Effector memory CD8-positive, alpha-beta T cell (primary cell): ENCODE measurements around the gene KEL.

ENCODE experiments used
- ATAC-seq: fragments of 150-1000 bp; cut with Tn5 transposase; replicated peaks from 2 replicates; pipeline ENCODE4 v1.10.0; 2021; ENCODE audit warnings: mild to moderate bottlenecking, moderate library complexity
- DNase-seq, 3 experiments: peaks; one replicate each; pipeline ENCODE4 v3.0.0; 2021
- H3K27ac Mint-ChIP-seq, 2 donors: one replicate each; pipeline ENCODE4 v1.8.0; 2022; ENCODE audit warnings: mild to moderate bottlenecking in 2 of 2, mixed read lengths in 2 of 2, moderate library complexity in 2 of 2
- H3K27me3 Mint-ChIP-seq, 2 donors: one replicate each; pipeline ENCODE4 v1.8.0; 2022; ENCODE audit warnings: mixed read lengths in 2 of 2
- H3K36me3 Mint-ChIP-seq: one replicate; pipeline ENCODE4 v1.8.0; 2022; ENCODE audit warnings: mild to moderate bottlenecking, moderate library complexity, mixed read lengths; ENCODE audit not compliant: insufficient read depth
- H3K4me1 Mint-ChIP-seq, 2 donors: one replicate each; pipeline ENCODE4 v1.8.0; 2022; ENCODE audit warnings: low read depth in 2 of 2, mixed read lengths in 2 of 2
- H3K4me3 Mint-ChIP-seq, 2 donors: one replicate each; pipeline ENCODE4 v1.8.0; 2022; ENCODE audit warnings: mild to moderate bottlenecking in 2 of 2, mixed read lengths in 2 of 2, moderate library complexity in 2 of 2
- H3K9me3 Mint-ChIP-seq, 2 donors: one replicate each; pipeline ENCODE4 v1.8.0; 2022; ENCODE audit warnings: mixed read lengths in 2 of 2

The KEL gene

DNA sequence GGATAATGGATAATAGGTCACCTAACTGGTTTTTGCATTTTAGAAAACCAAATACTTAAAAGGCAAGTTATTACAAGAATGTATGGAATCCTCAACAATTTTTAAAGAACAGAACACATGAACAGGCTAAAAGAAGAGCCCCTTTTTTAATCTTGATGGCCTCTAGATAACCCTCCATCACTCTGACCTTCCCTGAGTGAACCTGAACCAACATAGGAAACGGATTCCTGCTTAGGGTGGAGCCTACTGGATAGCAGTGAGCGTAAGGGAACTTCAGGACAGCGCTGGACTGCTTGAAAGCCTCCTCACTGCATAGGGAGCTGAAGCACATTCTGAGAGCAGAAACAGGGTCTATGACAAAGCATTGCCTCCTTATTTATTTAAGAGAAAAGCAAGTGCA is 49.1 kb downstream of the KEL start:
- no peaks in the 10 kb centered on the region for H3K36me3 Mint-ChIP-seq
- DNase-seq = no peak
- no peak for ATAC-seq
- H3K9me3 Mint-ChIP-seq = no peaks in the 10 kb centered on the region
- H3K27ac Mint-ChIP-seq = no peak overlapping the region
- no peak overlapping the region for H3K4me3 Mint-ChIP-seq
- H3K27me3 Mint-ChIP-seq = peaks cover 62 to 84% of the 10 kb centered on the region in 2 donors
- H3K4me1 Mint-ChIP-seq = no peaks in the 10 kb centered on the region

DNA sequence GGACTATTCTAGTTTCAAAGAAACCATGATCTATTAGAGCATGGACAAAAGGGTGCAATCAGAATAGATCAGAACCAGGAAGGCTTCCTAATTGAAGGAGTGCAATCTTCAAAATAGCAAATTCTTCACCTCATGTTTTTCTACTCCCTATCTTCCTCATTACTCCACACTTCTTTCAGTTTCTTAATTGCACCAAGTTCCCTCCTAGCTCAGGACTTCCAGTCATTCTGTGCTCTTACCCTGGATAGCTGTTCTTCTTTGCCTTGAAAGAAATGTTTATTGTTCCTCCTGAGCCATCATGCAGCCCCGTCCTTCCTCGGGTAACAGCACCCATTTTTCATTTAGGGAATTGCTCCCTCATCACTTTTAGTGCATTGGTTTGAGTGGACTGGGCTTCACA is 51.7 kb downstream of the KEL start:
- Mint-ChIP-seq H3K4me1 (no peaks in the 10 kb centered on the region), H3K27ac (no peak overlapping the region), H3K9me3 (no peaks in the 10 kb centered on the region), H3K27me3 (peaks cover 69 to 91% of the 10 kb centered on the region in 2 donors), H3K4me3 (no peak overlapping the region), H3K36me3 (no peaks in the 10 kb centered on the region)
- no peak for DNase-seq
- ATAC-seq = no peak

DNA sequence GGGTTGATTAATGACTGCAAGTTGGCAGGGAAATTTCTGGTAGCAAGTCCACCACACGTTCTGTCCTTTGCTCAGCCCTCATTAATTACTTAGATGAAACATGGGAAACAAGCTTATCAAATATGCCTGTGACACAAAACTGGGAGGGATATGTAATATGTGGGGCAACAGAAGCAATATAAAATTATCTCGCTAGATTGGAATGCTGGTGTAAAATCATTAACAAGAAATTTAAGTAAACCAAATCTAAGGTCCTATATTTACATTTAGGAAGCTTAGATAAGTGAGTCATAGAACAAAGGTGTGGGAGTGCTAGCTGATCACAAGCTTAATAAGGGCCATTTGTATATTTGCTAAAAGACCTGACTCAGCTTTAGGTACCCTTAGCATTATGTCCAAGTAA is 52.1 kb downstream of the KEL start:
- H3K36me3 Mint-ChIP-seq = no peaks in the 10 kb centered on the region
- no peaks in the 10 kb centered on the region for H3K9me3 Mint-ChIP-seq
- H3K4me3 Mint-ChIP-seq = no peak overlapping the region
- no peak for DNase-seq
- H3K27me3 Mint-ChIP-seq = peaks cover 69 to 87% of the 10 kb centered on the region in 2 donors
- no peaks in the 10 kb centered on the region for H3K4me1 Mint-ChIP-seq
- no peak overlapping the region for H3K27ac Mint-ChIP-seq
- no peak for ATAC-seq

DNA sequence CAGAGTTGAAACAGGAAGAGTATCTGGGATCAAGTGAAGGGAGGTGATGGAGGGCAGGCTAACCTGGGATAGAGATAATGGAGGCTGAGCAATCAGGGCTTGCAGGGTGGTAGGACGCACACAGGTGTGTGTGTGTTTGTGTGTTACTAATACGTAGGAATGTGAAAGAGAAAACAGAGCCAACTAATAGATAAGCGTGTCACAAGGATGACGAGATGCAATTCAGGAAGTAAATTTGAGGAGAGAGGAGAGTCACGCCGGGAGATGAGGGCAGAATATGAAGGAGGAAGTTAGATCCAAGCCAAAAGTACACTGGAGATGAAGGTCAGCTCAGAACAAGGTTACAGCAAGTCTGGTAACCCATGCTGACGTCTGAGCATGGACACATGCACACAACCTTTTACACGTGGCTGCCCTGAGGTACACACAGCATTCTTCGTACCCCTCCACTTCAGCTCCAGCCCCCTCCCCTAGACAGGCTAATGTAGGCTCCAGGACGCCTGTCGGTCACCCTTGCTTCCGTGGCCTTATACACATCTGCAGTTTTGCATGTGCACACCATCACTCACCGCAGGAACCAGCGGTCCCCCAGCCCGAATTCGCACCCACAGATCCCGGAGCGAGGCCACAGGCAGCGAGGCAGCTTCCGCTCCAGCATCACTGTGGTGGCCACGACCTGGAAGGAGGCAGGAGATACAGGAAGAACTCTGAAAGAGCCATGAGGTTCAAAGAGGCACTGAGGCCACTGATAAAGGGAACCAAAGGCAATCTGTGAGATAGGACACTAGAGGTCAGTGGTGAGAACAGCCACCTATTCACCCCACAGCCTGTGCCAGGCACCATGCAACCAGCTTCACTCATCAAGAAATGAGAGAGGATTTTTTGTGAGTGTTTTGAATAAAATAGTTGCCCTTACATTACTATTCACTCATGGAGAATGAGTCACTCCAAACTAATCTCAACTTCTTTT is 53.0 kb downstream of the KEL start:
- Mint-ChIP-seq H3K4me1 (no peaks in the 10 kb centered on the region), H3K27ac (no peak overlapping the region), H3K4me3 (no peak overlapping the region), H3K27me3 (peaks cover 65 to 78% of the 10 kb centered on the region in 2 donors), H3K36me3 (peaks cover 2% of the 10 kb centered on the region), H3K9me3 (no peaks in the 10 kb centered on the region)
- DNase-seq = no peak
- ATAC-seq = peak; percentile 41

DNA sequence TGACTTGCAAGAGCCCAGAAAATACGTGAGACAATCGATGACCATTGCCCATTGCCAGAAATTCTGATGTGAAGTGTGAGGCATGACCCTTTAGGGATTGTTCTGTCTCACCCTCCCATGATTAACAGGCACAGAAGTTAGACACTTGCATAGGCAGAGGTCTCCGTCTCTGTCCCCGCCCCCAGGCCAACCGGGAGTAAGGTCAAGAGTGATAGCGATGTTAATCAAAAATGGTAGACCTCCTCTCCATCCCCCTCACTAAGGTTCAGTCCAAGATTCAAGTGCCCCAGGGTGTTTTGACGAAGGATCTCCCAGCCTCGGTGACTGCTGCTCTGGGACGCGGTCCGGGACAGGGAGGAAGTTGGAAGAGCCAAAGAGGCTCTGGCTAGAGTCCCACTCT is 53.9 kb downstream of the KEL start:
- Mint-ChIP-seq H3K9me3 (no peaks in the 10 kb centered on the region), H3K27me3 (peaks cover 56 to 69% of the 10 kb centered on the region in 2 donors), H3K36me3 (peaks cover 2% of the 10 kb centered on the region), H3K4me3 (no peak overlapping the region), H3K27ac (no peak overlapping the region), H3K4me1 (no peaks in the 10 kb centered on the region)
- no peak for DNase-seq
- no peak for ATAC-seq

DNA sequence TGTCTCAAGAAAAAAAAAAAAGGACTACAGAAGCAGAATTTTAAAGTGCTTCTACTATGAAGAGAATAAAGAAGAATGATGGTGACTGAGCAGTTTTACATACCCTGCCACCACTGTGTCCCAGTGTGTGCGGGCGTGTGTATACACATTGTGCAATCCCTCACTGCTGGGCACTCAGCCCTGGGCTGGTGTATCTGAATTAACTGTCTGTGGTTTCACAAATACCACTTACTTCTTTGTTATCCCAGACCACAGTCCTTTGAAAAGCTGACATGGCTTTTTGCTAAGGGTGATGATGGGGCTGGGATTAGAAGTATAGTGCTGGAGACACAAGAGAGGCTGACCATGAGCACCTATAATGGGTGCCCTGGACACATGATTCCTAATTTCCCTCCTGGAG is 55.5 kb downstream of the KEL start:
- DNase-seq = no peak
- H3K27ac Mint-ChIP-seq = no peak overlapping the region
- H3K27me3 Mint-ChIP-seq = peaks cover 44 to 55% of the 10 kb centered on the region in 2 donors
- H3K4me1 Mint-ChIP-seq = no peaks in the 10 kb centered on the region
- no peak overlapping the region for H3K4me3 Mint-ChIP-seq
- ATAC-seq = no peak
- peaks cover 2% of the 10 kb centered on the region for H3K36me3 Mint-ChIP-seq
- H3K9me3 Mint-ChIP-seq = no peaks in the 10 kb centered on the region

DNA sequence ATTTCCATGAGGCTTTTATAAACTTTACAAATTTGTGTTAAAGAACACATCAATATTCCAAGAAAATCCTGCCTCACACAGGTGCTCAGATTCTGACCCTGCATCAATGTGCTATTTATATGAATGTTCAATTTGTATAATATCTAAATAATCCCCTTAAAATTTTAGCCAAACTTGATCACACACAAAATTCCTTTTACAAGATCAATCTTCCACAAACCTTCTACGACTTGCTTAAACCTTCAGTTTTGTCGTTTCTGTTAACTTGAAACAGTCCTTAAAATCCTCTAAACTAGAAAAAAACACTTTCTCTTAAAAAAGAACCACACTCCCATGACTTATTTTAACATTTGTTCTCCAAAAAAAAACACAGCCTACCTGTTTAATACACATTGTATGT is 56.4 kb downstream of the KEL start:
- DNase-seq (no peak), ATAC-seq (no peak)
- no peak overlapping the region for H3K4me3 Mint-ChIP-seq
- no peaks in the 10 kb centered on the region for H3K9me3 Mint-ChIP-seq
- H3K4me1 Mint-ChIP-seq = no peaks in the 10 kb centered on the region
- peaks cover 2% of the 10 kb centered on the region for H3K36me3 Mint-ChIP-seq
- H3K27me3 Mint-ChIP-seq = peaks cover 36 to 46% of the 10 kb centered on the region in 2 donors
- no peak overlapping the region for H3K27ac Mint-ChIP-seq

DNA sequence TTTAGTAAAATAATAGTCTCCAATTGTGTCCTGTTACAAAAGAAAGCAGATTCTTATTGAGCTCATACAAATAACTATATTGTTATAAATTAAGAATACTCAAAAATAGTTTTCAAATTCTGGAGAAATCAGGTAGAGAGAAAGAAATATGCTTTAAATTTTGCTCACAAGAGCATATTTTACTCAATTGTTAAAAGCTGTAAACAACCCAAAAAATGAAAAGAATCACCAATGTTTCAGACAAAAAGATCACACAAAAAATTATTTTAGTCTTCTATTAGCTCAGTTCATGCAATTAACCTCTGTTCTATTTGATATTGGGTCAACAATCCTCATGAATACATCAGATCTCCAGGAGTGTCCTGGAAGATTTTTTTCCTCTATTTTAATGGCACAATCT is 58.0 kb downstream of the KEL start:
- DNase-seq = no peak
- no peak for ATAC-seq
- Mint-ChIP-seq H3K27ac (no peak overlapping the region), H3K36me3 (peaks cover 2% of the 10 kb centered on the region), H3K4me3 (no peak overlapping the region), H3K4me1 (no peaks in the 10 kb centered on the region), H3K27me3 (peaks cover 31 to 35% of the 10 kb centered on the region in 2 donors), H3K9me3 (no peaks in the 10 kb centered on the region)

DNA sequence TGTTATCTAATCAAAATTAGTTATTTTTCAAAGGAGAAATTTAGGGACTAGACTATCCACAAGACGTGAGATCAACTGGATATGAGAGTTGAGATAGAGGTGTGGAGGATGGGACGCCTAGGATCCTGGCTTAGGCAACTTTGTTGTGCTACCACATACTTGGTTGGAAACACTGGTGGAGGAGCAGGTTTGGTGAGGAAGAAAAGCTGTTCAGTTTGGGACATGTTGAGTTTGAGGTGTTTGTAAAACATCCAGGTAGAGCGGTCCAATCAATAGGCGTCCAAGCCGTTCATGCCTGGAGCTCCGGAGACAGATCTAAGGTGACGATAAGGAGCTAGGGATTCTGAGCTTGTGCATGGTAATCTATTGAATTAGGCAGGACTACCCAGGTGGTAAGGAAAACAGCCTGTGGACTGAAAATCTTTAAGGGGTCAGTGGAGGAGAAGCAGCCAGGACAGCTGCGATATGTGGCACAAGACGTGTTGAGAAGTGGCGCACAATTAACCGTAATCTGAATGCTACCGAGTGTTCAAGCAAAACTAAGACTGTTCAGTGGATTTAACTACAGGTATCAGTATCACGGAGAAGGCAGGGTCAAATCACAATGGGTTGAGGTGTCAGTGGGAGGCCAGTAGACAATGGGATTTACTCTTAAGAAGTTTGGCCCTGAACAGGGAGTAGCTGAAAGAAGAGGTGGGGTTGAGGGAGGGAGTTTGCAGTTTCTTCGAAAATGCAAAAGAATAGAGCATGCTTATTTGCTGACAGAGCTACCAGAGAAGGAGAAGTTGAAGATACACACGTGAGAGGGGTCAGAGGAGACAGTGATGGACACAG is 60.5 kb downstream of the KEL start:
- peaks cover 28 to 34% of the 10 kb centered on the region in 2 donors for H3K27me3 Mint-ChIP-seq
- H3K27ac Mint-ChIP-seq = no peak overlapping the region
- H3K9me3 Mint-ChIP-seq = no peaks in the 10 kb centered on the region
- no peak for ATAC-seq
- no peak for DNase-seq
- no peak overlapping the region for H3K4me3 Mint-ChIP-seq
- H3K4me1 Mint-ChIP-seq = no peaks in the 10 kb centered on the region
- peaks cover 2% of the 10 kb centered on the region for H3K36me3 Mint-ChIP-seq

DNA sequence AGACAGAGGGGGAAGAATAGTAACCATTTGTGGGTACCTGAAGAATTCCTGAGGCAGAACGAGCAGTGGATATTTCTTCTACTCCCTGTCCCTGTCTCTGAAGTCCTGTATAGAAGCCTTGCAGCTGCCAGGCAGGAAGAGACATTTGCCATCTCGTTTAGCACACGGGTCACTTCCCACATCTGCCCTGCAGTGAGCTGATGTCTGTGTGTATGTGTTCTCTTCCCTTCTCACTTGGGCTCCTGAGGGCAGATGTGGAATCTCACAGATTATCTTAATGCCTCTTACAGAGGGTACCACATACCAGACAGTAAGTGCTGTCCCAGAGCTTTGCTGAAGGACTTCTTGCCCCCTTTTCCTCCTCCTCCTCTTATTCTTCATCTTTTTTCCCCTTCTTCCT is 62.5 kb downstream of the KEL start:
- Mint-ChIP-seq H3K9me3 (no peaks in the 10 kb centered on the region), H3K36me3 (peaks cover 2% of the 10 kb centered on the region), H3K27ac (no peak overlapping the region), H3K27me3 (peaks cover 30 to 37% of the 10 kb centered on the region in 2 donors), H3K4me3 (no peak overlapping the region), H3K4me1 (no peaks in the 10 kb centered on the region)
- ATAC-seq = no peak
- no peak for DNase-seq

DNA sequence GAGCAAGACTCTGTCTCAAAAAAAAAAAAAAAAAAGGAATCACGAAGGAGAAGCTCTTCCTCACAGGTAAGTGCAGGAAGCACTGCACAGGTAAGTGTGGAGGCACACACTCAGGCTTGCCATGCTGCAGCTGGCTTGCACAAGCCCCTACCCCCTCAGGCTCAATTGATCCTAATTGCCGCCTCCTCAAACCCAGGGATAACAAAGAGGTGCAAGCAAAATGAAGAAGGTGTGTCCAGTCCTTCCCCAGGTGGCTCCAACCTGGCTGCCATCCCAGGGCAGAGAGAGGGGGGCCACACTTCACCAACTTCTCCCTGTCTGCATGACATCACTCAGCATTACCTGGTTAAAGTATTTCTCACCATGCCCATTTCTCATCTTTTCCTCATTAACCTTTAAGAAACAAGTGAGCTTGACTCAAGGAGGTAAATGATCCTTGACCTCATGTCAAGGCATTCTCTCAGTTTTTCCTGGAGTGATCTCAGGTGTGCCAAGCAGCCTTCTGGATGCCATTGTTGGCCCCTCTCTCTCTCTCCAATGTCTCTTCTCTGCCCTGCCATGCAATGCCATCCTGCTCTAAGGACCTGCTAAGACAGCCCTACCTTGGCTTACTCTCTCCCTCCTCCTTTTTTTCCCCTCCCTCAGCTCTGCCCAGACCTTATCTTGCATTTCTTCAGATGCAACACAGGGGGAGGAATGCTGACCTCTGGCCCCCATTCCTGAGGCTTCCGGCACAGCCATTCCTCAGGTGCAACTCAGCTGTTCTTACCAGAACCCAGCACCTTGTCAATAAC is 63.6 kb downstream of the KEL start:
- Mint-ChIP-seq H3K9me3 (no peaks in the 10 kb centered on the region), H3K27ac (no peak overlapping the region), H3K4me1 (no peaks in the 10 kb centered on the region), H3K4me3 (no peak overlapping the region), H3K36me3 (no peaks in the 10 kb centered on the region), H3K27me3 (peaks cover 30 to 47% of the 10 kb centered on the region in 2 donors)
- ATAC-seq = no peak
- no peak for DNase-seq

DNA sequence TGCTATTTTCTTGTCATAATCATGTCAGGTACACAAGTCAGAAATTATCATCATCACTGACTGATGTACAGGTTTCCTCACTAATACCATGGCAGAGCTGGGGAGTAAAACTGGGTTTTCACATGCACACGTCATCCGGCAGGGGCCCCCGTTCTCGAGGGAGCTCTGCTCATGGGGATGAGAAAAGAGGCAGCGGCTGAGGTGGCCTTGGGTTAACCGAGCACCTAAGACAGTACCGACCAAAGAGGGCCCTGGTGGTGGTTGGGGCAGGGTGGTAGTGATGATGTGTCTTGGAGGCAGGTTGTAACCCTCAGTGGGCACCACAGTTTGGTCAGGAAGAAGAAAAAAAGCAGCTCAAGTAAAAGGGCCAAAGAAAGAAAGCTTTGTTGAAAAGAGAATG is 64.5 kb downstream of the KEL start:
- Mint-ChIP-seq H3K9me3 (no peaks in the 10 kb centered on the region), H3K4me3 (no peak overlapping the region), H3K27me3 (peaks cover 30 to 48% of the 10 kb centered on the region in 2 donors), H3K4me1 (no peaks in the 10 kb centered on the region), H3K36me3 (peaks cover under 1% of the 10 kb centered on the region), H3K27ac (no peak overlapping the region)
- no peak for DNase-seq
- no peak for ATAC-seq

DNA sequence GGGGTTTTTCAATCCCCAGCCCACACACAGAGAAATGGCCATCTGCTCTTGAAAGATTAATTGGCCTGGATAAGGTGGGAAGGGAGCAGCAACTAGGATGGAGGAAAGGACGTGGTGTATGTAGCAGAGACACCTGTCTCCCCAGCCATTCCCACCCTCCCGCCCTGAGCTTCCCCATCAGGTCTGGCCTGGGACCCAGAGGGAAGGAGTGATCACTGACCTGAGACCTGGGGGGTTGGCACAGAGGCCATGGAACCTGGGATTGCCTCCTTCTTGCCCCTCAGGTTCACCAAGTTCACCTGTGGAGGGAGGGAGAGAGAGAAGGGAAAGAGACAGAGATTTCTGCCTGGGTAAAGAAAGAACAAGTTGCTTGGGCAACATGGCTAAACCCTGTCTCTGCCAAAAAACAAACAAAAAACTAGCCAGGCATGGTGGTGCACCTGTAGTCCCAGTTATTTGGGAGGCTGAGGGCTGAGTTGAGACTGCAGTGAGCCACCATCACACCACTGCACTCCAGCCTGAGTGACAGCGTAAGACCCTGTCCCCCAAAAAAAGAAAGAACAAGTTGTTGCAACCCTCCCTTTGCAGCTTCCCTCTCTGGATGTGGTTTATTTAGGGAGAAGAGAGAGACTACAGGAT is 65.3 kb downstream of the KEL start:
- H3K4me1 Mint-ChIP-seq = no peaks in the 10 kb centered on the region
- peaks cover 2% of the 10 kb centered on the region for H3K36me3 Mint-ChIP-seq
- peaks cover 30 to 56% of the 10 kb centered on the region in 2 donors for H3K27me3 Mint-ChIP-seq
- H3K9me3 Mint-ChIP-seq = no peaks in the 10 kb centered on the region
- no peak overlapping the region for H3K4me3 Mint-ChIP-seq
- ATAC-seq (no peak), DNase-seq (no peak)
- no peak overlapping the region for H3K27ac Mint-ChIP-seq
